NCI-H1105 treated with DMSO at 0.1 percent for 48 hours (cell line): Measurements from ENCODE around the gene CRTC3.
"Not testable (repeated sequence)": the region's sequence is repeated elsewhere in the genome, so short reads cannot be mapped to it uniquely, and the experiment has no call there.

Experiments used
- DNase-seq: peaks from one replicate; lab custom pipeline; 2025; lab: John Stamatoyannopoulos, UW

The CRTC3 gene

DNA sequence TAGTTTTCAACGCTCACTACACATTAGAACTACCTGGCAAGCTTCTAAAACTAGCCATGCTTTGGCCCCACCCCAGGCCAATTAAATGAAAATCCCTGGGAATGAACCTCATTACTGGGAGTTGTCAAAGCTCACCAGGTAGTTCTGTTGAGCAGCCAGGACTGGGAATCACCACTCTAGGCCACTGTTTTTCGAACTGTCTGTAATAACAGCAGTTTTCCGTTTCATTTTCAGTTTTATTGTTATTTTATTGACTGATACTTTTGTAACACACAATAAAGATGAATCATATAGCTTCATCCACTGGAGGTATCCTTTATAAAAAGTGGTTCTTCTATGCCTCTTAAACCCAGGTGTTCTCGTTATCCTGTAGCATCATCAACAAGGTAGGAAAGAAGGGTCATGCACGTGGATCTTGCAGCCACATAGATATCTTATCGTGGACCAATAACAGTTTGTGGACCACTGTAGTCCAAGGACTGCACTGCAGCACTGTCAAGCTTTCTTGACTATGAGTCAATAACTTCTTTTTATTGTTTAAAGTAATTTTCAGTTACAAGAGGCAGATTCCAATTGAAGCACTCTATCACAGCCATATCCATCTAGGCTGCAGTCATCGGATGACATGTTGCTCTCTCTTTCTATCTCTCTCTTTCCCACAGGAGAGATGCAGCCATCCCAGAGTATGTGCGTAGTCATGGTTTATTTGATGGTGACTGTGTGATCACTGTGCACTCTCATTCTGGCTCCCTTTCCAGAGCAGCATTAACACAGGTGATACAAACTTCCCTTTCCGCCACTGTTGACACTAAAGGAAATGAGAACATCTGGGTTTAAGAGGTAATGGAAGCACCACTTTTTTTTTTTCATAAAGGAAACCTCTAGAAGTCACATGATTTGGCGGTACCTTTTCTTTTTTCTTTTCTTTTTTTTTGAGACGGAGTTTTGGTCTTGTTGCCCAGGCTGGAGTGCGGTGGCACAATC lies 148.4 kb downstream of the CRTC3 start:
- DNase-seq: no peak

DNA sequence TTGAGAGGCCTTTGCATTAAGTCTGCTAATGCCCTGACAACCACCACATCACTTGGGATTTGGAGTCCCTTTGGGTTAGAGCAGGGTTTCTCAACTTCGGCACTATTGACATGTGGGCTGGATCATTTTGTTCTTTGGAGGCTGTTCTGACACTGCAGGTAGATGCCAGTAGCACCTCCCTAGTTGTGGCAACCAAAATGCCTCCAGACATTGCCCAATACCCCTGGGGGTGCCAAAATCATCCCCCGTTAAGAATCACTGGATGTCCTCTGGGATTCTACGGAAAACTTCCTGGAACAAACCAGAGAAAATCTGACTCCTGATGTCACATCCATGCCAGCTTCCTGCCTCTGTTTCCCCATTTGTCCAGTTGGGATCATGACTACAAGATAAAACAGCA lies 150.2 kb downstream of the CRTC3 start:
- DNase-seq: no peak

DNA sequence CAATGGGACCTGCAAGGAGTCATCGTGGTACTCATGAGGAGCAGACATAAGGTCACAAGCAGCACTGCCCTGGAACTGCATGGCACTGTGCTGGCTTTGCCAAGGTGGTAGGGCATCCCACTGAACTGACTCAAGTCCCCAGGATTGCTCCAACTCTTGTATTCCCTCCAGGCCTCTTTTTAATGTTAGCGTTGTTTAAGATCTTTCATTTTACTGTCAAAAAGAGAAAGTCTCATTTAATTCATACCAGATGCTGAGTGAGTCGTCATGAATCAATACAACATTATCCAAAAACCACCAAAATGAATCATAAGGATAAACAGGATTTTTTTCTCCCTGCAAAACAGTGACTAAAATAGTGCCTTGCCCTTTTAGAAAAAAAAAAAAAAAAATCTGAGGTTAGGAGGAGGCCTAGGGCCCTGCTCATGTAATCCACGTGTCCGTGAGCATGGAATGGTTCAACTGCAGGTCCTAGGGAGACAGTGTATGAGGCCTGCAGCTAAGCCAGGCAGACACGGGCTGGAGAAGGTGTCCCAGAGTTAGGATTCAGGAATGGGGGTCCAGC lies 150.7 kb downstream of the CRTC3 start:
- no peak for DNase-seq

DNA sequence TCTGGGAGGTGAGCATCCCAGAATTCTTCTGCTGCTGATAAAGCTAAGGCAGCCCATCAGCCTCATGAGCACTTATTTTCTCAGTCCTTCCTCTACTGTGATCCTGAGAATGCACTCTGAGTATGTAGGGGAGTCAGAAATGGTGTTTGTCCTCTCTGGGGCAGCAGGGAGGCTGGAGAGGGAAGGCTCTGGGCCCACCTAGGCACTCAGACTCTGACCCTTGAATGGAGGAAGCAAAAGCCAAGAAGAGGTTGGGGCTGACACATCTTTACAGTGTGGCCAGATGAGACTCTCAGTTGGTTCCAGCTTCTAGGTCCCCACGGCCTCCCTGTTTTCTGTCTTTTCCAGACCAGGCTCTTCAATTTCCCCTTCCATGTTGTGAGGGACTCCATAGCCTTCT lies 151.3 kb downstream of the CRTC3 start:
- DNase-seq: no peak

DNA sequence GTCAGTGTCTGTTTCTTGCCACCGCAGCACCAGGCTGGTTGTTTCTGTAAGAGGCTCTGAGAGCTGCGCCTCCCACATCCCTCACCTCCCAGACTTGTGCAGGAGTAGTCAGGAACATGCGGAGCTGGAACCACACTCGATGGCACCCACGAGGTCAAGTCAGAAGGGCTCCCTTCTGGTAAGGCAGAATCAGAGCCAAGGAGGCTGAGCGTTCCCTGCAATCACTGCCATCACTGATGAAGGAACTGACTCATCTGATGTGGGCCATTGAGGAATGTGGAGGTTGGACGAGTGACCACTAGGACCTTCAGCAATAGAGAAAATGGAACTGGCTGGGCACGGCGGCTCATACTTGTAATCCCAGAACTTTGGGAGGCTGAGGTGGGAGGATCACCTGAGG lies 151.8 kb downstream of the CRTC3 start:
- no peak for DNase-seq

DNA sequence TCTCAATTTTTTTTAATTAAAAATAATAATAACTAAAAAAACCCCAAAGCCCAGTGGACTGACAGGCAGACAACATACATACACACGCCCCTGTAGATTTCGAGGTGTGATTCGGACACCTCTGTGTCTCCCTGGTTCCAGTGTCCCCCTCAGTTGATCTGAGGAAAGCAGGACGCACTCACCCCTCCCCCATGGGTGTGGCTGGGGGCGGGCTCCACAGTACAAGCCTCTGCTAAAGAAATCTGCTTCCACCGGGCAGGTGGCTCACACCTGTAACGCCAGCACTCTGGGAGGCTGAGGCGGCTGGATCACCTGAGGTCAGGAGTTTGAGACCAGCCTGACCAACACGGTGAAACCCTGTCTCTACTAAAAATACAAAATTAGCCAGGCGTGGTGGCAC lies 153.6 kb downstream of the CRTC3 start:
- DNase-seq: no peak

DNA sequence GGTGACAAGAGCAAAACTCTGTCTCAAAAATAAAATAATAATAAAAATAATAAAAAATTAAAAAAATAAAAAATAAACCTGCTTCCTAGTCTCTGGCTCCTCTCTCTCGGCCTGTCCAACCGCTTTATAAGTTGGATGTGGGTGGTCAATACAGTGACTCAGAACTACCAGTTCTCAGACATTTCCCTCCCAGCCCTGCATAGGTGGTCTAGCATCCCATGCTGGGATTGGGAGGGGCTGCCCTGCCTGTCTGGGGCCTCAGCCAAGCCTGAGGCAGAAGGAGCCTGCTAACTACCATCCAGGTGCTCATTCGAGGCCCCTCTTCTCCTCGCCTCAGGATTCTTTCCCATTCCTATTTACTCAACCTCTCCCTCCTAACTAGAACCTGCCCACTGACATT lies 154.2 kb downstream of the CRTC3 start:
- DNase-seq: no peak

DNA sequence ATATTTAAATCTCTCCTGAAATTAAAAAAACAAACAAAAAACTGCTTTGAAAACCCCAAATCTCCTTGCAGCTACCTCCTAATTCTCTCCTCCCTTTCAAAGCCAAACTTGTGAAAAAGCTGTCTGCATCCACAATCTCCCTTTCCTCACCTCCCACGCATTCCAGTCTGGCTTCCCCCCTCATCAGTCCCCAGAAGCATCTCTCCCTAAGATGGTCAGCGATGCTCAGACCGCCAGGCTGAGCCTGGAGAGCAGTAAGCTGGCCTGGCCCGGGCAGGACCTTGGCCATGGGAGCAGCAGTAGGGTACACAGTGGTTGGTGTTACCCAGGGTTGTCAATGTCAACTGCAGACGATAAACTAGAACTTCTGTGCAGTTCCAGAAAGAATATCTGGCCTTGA lies 154.6 kb downstream of the CRTC3 start:
- no peak for DNase-seq

DNA sequence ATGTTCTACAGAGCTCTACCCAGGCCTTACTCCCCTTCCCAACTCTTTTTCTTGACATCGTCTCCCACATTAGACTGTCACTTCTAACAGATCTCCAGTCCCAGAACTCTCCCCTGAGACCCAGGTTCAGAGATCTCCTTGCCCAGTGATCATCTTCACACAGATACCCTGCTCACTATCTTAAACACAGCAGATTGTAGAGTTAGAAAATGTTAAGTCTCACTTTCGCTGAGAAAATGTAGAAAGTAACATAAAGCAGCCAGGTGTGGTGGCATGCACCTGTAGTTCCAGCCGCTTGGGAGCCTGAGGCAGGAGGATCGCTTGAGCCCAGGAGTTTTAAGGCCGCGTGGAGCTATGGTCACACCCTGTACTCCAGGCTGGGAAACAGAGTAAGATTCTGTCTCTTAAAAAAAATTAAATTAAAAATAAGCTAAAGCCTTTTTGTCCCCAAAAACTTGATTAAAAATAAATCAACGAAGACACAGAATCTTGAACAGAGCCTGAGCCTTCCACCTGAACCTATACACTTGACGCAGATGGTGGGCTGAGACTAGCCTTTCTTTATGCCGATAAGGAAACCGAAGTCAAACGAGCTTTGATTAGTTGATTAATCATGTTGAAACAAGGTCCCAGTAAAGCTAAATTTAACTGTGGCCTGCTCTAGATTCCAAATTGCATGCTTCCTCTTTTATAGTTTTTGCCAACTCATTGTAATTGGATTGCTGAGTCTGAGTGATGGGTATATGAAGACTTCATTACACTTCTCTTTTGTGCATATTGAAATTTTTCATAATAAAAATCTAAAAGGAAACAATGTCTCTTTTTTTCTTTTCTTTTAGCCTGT lies 156.1 kb downstream of the CRTC3 start:
- no peak for DNase-seq

DNA sequence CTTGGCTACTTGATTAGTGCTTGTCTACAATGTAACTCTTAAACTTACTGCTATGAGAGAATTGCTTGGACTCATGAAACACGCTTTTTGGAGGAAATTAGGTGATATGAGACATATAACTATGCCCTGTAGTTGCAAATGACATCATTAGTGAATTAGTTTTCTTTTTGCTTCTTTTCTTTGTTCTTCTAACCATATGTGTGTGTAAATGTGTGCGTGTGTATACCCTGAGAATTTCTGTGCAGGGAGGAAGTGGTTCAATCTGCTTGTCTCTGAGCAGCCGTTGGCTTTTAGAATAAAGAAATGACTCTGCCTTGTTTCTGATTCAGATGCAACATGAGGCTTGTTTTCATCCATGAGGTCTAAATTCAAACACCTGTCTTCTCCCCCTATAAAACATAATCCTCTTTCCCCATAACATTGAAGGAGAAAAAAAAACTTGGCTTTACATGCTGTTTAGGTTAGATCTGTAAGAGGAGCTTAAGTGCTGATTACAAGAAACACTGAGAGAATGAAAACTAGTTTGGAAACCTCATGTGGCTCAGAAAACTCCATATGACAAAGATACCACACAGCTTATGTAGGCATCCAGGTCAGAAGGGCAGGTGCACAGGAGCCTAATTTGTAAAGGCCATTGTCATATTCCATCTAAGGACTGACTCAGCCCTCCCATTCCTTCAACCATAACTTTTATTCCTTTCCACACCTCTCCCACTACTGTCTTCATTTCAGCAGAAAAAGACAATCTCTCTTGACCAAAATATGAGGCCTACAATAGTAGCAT lies 156.9 kb downstream of the CRTC3 start:
- no peak for DNase-seq

DNA sequence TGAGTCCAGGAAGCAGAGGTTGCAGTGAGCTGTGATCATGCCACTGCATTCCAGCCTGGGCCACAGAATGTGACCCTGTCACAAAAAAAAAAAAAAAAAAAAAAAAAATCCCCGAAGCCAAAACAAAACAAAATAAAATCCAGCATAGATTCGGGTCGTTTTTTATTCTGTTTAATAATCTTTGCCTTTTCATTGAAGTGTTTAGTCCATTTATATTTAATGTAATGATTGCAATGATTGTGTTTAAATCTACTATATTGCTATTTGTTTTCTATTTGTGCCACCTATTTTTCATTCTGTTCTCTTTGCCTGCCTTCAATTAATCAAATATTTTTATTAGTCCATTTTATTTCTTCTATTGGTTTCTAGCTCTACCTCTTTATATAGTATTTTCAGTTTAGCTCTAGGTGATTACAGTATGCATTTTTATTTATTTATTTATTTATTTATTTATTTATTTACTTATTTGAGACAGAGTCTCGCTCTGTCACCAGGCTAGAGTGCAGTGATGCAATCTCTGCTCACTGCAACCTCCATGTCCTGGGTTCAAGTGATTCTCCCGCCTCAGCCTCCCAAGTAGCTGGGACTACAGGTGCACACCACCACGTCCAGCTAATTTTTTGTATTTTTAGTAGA lies 159.7 kb downstream of the CRTC3 start:
- not testable (repeated sequence) for DNase-seq

DNA sequence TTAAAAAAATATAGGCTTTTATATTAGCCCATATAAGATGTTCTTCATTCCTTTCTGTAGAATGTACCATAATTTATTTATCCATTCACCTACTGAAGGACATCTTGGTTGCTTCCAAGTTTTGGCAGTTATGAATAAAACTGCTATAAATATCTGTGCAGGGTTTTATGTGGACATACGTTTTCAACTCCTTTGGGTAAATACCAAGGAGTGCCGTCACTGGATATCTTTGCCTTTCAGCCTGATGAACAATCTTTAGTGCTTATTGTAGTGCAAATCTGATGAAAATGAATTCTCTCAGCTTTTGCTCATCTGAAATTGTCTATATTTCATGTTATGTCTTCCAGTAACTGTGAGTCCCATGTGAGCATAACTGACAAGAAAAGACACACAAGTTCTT lies 160.9 kb downstream of the CRTC3 start:
- DNase-seq: no peak

DNA sequence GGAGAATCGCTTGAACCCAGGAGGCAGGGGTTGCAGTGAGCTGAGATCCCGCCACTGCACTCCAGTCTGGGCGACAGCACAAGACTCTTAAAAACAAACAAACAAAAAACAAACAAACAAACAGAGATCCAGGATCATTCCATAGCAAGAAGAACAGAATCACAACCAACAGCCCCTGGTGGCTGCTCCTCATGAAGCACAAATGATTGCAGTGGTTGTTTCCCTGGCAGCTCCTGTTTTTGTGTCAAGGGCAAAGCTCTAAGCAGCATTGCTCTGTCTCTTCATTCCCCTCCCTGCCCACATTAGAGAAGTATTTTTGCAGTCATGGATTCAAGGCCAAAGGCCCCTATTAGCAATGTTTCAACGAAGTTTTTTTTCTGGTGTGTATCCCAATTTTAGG lies 161.6 kb downstream of the CRTC3 start:
- DNase-seq: no peak

DNA sequence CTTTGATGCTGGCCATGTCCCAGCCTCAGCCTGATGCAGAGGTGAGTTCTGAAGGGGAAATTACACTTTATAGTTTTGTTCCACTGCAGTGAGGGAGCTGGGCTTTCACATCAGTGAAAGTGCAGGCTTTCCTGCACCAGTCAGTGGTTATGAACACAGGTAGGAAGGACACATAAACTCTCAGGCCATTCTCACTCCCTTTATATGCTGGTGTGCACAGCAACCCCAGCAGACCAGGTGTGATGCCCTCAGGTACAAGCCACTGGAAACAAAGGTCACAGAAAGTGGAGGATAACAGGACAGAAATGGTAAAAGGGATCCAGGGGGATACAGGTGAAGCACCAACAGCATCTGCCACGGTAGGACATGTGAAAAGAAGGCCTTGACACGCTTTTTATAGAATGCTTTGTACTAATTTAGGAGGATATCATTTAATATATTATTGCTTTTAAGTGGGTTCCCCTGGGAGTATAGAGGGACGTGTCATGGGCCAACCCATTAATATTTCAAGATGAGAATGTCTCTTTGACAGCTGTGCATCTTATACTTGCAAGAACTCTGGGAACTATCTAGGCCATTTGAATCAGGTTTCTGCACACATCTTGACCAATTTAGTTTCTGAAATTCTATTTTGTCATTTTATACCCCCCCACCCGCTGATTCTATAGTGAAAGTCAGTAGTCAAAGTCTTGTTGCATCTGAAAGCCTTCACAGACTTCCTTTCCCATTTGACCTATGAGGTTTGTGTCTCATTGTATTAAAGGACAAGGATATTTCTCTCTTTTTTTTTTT lies 162.5 kb downstream of the CRTC3 start:
- no peak for DNase-seq
